ENCODE results near the gene SULT1B1.
"Not testable (repeated sequence)": the region's sequence is repeated elsewhere in the genome, so short reads cannot be mapped to it uniquely, and the experiment has no call there.

The SULT1B1 gene

GRCh38 chr4:69760455-69760854, at the start of gene SULT1B1:
TSS of gene SULT1B1 (minus strand) at chr4:69760620. CDS start at chr4:69755217, 5,403 bp downstream.
- Mint-ChIP-seq H3K27me3 (no peaks in the 10 kb centered on the region), H3K9me3 (no peaks in the 10 kb centered on the region), H3K27ac (peak within 1 kb of the TSS; percentile 86), H3K36me3 (ENCODE audit: low read depth) (peaks cover 5% of the 10 kb centered on the region), H3K4me3 (peak within 1 kb of the TSS; percentile 53), H3K4me1 (ENCODE audit: low read depth) (peaks cover 47% of the 10 kb centered on the region)
- intact Hi-C loops (cut with micrococcal nuclease): no loop called here

DNA sequence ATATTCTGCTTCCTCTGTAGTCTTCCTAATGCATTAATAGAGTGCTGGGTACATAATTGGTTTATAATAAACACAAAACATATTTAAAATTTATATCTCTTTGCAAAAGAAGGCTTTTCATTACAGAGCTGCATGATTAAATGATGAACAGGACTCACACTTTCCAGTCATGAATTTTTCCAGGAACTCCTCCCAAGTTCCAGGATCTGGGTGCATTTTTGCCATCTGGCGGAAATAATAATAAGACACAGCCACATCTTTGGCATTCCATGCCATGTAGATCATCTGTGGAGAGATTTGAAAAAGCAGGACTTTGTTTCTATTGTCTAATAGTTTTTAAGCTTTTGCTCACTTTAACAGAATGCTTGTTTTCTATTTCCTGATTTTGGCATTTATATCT, 40.2 kb upstream of the SULT1B1 start:
- Mint-ChIP-seq H3K4me1 (ENCODE audit: low read depth) (no peaks in the 10 kb centered on the region), H3K9me3 (no peaks in the 10 kb centered on the region), H3K27ac (no peak overlapping the region), H3K36me3 (ENCODE audit: low read depth) (no peaks in the 10 kb centered on the region), H3K4me3 (no peak overlapping the region), H3K27me3 (no peaks in the 10 kb centered on the region)
- intact Hi-C loops (cut with micrococcal nuclease): no loop called here

DNA sequence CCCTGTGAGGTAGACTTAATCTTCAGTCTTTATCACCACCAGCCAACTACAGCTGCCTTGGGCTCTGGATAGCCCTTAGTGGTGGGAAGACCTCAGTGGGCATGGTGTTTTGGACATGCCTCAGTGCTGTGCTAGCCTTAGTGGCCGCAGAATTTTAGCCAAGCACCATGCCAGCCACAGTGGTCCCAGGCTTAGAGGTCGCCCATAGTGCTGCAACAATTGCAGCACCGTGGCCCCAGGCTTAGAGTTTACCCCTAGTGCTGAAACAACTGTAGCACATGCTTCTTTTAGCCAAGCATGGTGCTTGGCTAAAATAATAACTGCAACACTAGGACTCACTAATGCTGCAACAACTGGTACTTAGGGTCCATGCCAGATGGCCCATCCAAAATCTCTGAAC, 38.9 kb upstream of the SULT1B1 start:
- intact Hi-C loops (cut with micrococcal nuclease): no loop called here
- Mint-ChIP-seq H3K4me1 (ENCODE audit: low read depth) (no peaks in the 10 kb centered on the region), H3K36me3 (ENCODE audit: low read depth) (no peaks in the 10 kb centered on the region)

DNA sequence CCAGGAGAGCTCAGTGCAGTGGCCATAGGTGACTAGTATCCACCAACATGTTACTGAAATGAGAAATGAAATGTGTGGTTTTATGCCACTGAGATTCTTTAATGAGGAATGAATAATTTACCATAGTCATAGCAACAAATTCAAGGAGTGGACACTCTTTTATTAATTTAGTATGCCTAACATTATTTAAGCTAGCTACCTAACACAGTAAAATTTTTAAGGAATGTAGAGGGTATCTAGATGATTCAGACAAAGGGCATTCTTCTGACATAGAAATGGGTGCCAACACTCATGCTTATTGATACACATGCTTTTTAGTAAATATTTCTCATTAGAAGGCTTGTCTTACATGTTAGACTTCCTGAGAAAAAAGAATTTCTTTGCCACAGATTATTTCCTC, 33.3 kb upstream of the SULT1B1 start:
- H3K4me1 Mint-ChIP-seq (ENCODE audit: low read depth): no peaks in the 10 kb centered on the region
- no peak overlapping the region for H3K4me3 Mint-ChIP-seq
- intact Hi-C loops (cut with micrococcal nuclease): no loop called here
- H3K36me3 Mint-ChIP-seq (ENCODE audit: low read depth): no peaks in the 10 kb centered on the region
- H3K27ac Mint-ChIP-seq: no peak overlapping the region
- H3K27me3 Mint-ChIP-seq: no peaks in the 10 kb centered on the region
- no peaks in the 10 kb centered on the region for H3K9me3 Mint-ChIP-seq

More for the DNA sequence above, 38.9 kb upstream of the SULT1B1 start:
- Mint-ChIP-seq H3K27me3 (no peaks in the 10 kb centered on the region), H3K27ac (no peak overlapping the region), H3K4me3 (no peak overlapping the region), H3K9me3 (no peaks in the 10 kb centered on the region)

- Mint-ChIP-seq H3K27me3 (no peaks in the 10 kb centered on the region), H3K27ac (no peak overlapping the region), H3K36me3 (ENCODE audit: low read depth) (no peaks in the 10 kb centered on the region), H3K9me3 (peaks cover 9% of the 10 kb centered on the region), H3K4me1 (ENCODE audit: low read depth) (no peaks in the 10 kb centered on the region), H3K4me3 (no peak overlapping the region)
- intact Hi-C loops (cut with micrococcal nuclease): no loop called here
Observed at GRCh38 chr4:69787879-69788278, 27.5 kb upstream of the SULT1B1 start.

- H3K4me3 Mint-ChIP-seq: no peak overlapping the region
- H3K27me3 Mint-ChIP-seq: no peaks in the 10 kb centered on the region
- H3K36me3 Mint-ChIP-seq (ENCODE audit: low read depth): no peaks in the 10 kb centered on the region
- H3K4me1 Mint-ChIP-seq (ENCODE audit: low read depth): no peaks in the 10 kb centered on the region
- peaks cover 17% of the 10 kb centered on the region for H3K9me3 Mint-ChIP-seq
- intact Hi-C loops (cut with micrococcal nuclease): no loop called here
- H3K27ac Mint-ChIP-seq: no peak overlapping the region
Observed at GRCh38 chr4:69786547-69786946, 26.1 kb upstream of the SULT1B1 start.

GRCh38 chr4:69785211-69785831, 24.9 kb upstream of the SULT1B1 start:
- H3K36me3 Mint-ChIP-seq (ENCODE audit: low read depth): no peaks in the 10 kb centered on the region
- H3K4me1 Mint-ChIP-seq (ENCODE audit: low read depth): no peaks in the 10 kb centered on the region
- intact Hi-C loops (cut with micrococcal nuclease): no loop called here
- H3K9me3 Mint-ChIP-seq: peaks cover 17% of the 10 kb centered on the region
- H3K27me3 Mint-ChIP-seq: no peaks in the 10 kb centered on the region
- H3K4me3 Mint-ChIP-seq: no peak overlapping the region
- H3K27ac Mint-ChIP-seq: no peak overlapping the region

DNA sequence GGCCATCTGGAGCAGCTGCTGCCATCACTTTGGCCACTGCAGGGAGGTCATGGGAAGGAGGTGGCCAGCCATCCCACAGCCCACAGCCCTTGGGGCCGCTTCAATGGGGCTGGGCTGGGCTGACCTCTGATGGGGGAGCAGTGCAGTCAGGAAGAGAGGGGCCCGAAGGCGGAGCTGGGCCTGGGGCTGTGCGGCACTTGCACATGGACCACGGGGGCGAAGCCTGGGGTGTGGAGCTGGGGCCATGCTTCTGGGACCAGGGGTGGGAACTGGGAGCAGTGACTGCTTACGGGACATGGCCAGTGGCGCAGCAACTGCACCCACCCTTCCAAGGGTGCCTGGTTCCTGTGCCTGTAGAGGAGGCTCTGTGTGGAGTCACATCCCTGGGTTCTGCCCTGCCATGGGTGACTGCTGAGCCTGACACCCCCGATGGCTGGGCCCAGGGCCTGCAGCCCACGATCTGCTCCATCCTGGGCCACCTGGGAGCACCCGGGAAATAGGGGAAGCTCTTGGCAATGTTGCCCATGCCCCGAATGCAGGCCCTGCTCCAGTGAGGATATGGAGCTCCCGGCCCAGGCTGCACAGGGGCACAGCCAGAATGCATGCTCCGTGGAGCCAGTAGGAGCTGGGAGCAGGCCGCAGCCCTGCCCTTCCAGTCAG, 22.4 kb upstream of the SULT1B1 start:
- no peak overlapping the region for H3K27ac Mint-ChIP-seq
- H3K27me3 Mint-ChIP-seq: no peaks in the 10 kb centered on the region
- no peaks in the 10 kb centered on the region for H3K36me3 Mint-ChIP-seq (ENCODE audit: low read depth)
- intact Hi-C loops (cut with micrococcal nuclease): no loop called here
- peaks cover 17% of the 10 kb centered on the region for H3K9me3 Mint-ChIP-seq
- no peaks in the 10 kb centered on the region for H3K4me1 Mint-ChIP-seq (ENCODE audit: low read depth)
- H3K4me3 Mint-ChIP-seq: no peak overlapping the region

DNA sequence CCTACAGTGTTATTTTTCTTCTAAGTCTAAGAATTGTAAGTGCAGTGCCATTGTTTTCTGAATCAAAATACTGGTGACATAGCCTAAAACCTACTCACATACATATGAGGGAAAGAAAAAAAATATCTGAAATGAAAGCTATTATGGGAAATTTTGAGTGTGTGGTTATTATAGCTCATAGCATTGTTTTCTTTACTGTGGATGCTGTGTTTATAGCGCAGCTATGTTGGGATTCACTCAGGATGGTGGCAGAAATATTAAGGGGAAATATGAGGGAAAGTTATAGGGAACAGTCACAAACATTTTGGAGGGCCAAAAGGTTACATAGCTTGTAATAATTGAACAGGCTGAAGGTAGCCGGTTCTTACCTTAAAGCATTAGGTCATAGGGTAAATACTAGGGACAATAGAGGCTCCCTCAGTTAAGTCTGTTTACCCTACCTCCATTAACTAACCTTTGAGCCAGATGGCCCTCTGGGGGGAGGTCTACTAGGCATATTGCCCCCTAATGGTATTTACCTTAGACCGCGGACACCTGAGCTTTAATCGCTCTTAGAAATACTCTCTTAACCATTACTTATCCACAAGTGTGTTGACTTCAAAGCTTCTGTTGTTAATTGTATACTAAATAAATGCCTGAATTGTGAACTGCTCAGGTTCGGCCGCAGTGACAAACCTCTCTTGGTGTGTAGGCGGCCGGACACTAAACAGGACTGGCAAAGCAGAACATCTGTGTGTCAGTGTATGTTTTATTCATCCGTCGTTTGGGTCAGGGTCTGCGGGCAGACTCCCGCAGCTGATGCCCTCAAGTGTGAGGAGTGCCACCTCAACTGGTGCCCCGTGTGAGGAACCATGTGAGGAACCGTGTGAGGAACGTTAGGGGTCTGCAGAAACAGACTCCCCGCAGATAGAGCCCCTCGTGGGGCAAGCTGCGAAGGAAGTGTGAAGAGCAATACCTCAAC, 21.3 kb upstream of the SULT1B1 start:
- Mint-ChIP-seq H3K4me3 (no peak overlapping the region), H3K9me3 (peaks cover 17% of the 10 kb centered on the region), H3K27ac (no peak overlapping the region), H3K27me3 (no peaks in the 10 kb centered on the region), H3K36me3 (ENCODE audit: low read depth) (no peaks in the 10 kb centered on the region), H3K4me1 (ENCODE audit: low read depth) (no peaks in the 10 kb centered on the region)
- intact Hi-C loops (cut with micrococcal nuclease): no loop called here

- H3K27me3 Mint-ChIP-seq: no peaks in the 10 kb centered on the region
- H3K9me3 Mint-ChIP-seq: peaks cover 17% of the 10 kb centered on the region
- no peak overlapping the region for H3K4me3 Mint-ChIP-seq
- intact Hi-C loops (cut with micrococcal nuclease): no loop called here
- no peaks in the 10 kb centered on the region for H3K4me1 Mint-ChIP-seq (ENCODE audit: low read depth)
- H3K27ac Mint-ChIP-seq: no peak overlapping the region
- no peaks in the 10 kb centered on the region for H3K36me3 Mint-ChIP-seq (ENCODE audit: low read depth)
Observed at GRCh38 chr4:69780141-69780540, 19.7 kb upstream of the SULT1B1 start.

DNA sequence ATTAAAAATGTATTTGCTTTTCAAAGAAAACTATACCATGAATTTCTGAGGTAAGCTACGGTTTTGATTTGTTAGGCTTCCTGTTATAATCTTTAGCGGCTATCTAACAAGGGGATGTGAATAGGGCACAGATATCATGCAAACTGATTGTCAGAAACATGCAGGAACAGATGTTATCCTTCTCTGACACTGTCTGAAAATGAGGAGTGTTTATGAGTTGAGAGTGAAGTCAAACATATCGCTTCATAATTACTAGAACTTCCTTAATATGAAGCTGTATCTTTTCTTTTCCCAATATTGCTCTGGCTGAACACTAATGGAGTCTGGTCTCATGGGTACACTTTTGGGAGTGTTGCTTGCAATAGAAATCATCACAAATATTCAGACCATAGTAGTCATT, 16.3 kb upstream of the SULT1B1 start:
- H3K27ac Mint-ChIP-seq: no peak overlapping the region
- H3K4me3 Mint-ChIP-seq: no peak overlapping the region
- no peaks in the 10 kb centered on the region for H3K36me3 Mint-ChIP-seq (ENCODE audit: low read depth)
- H3K27me3 Mint-ChIP-seq: no peaks in the 10 kb centered on the region
- H3K4me1 Mint-ChIP-seq (ENCODE audit: low read depth): no peaks in the 10 kb centered on the region
- intact Hi-C loops (cut with micrococcal nuclease): no loop called here
- H3K9me3 Mint-ChIP-seq: no peaks in the 10 kb centered on the region

GRCh38 chr4:69775321-69775867, 15.0 kb upstream of the SULT1B1 start:
- Mint-ChIP-seq H3K4me3 (no peak overlapping the region), H3K27me3 (no peaks in the 10 kb centered on the region), H3K27ac (no peak overlapping the region), H3K4me1 (ENCODE audit: low read depth) (no peaks in the 10 kb centered on the region), H3K9me3 (no peaks in the 10 kb centered on the region), H3K36me3 (ENCODE audit: low read depth) (no peaks in the 10 kb centered on the region)
- intact Hi-C loops (cut with micrococcal nuclease): no loop called here

DNA sequence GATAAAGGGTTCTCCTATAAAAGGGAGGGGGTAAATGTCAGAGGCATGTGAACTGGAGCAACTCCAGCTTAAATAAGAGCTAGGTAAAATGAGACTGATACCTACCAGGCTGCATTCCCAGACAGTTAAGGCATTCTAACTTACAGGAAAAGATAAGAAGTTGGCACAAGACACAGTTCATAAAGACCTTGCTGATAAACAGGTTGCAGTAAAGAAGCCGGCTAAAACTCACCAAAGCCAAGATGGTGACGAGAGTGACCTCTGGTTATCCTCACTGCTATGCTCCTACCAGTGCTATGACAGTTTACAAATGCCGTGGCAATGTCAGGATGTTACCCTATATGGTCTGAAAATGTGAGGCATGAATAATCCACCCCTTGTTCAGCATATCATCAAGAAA, 13.1 kb upstream of the SULT1B1 start:
- intact Hi-C loops (cut with micrococcal nuclease): no loop called here
- Mint-ChIP-seq H3K9me3 (no peaks in the 10 kb centered on the region), H3K27ac (no peak overlapping the region), H3K4me3 (no peak overlapping the region), H3K27me3 (no peaks in the 10 kb centered on the region), H3K36me3 (ENCODE audit: low read depth) (no peaks in the 10 kb centered on the region), H3K4me1 (ENCODE audit: low read depth) (no peaks in the 10 kb centered on the region)

DNA sequence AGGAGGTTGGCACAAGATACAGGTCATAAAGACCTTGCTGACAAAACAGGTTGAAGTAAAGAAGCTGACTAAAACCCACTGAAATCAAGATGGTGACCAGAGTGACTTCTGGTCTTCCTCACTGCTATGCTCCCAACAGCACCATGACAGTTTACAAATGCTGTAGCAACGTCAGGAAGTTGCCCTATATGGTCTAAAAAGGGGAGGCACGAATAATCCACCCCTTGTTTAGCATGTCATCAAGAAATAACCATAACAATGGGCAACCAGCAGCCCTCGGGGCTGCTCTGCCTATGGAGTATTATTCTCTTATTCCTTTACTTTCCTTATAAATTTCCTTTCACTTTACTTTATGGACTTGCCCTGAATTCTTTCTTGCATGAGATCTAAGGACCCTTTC, 8.1 kb upstream of the SULT1B1 start:
- H3K27me3 Mint-ChIP-seq; H3K4me1 Mint-ChIP-seq (ENCODE audit: low read depth); H3K4me3 Mint-ChIP-seq; H3K9me3 Mint-ChIP-seq; intact Hi-C loops (cut with micrococcal nuclease); H3K36me3 Mint-ChIP-seq (ENCODE audit: low read depth); H3K27ac Mint-ChIP-seq: not testable (repeated sequence)
